Measurements from ENCODE around the gene FMNL2.

GRCh38 chr2:152519581-152519952 is 184.6 kb downstream of the FMNL2 start:
- TF ChIP-seq POLR2A (IDR thresholded peaks at IDR 0.05; ENCODE audit: low read depth, low read length): no peak
- no peak for TF ChIP-seq POLR2AphosphoS5 (IDR thresholded peaks at IDR 0.05; ENCODE audit: low read depth, low read length)
- no peak for TF ChIP-seq SPI1 (IDR thresholded peaks at IDR 0.05; ENCODE audit: low read depth, low read length)
- no peak for TF ChIP-seq TAF1 (IDR thresholded peaks at IDR 0.05; ENCODE audit: low read depth, low read length)
- TF ChIP-seq POU2F2 (IDR thresholded peaks at IDR 0.05; ENCODE audit: low read depth, low read length): no peak
